Cardiac septum (tissue), 1 donor: ENCODE data around the gene OR11L1. TPM values are rescaled to one million over a fixed set of nuclear protein-coding genes. Genes with fewer than 3 reads are reported as not detected.

Experiments used
- DNase-seq: peaks from one replicate; pipeline ENCODE4 v3.0.0-alpha.2; 2020; ENCODE audit warnings: low spot score
- intact Hi-C: fragments of 100-400 bp; cut with DNase I; formaldehyde crosslinking; loops from one replicate; pipeline ENCODE4 v1.14.0; 2022
- long read RNA-seq: library from polyadenylated mRNA; unstranded; transcript quantifications from one replicate; pipeline ENCODE4 v2.0.0, GENCODE V29; 2021
- total RNA-seq: library from RNA; stranded (reverse); fragmentation: NEBNext Ultra II Directional; extraction: Animal tissue kit (Norgen Biotek cat#: 25700); gene quantifications from one replicate; pipeline ENCODE4 v1.2.1, GENCODE V29; 2021
- donor health status: DM: no; HTN: no; CAD: no.

Gene OR11L1
- not detected for total RNA-seq
- long read RNA-seq, result 0 reads

DNA sequence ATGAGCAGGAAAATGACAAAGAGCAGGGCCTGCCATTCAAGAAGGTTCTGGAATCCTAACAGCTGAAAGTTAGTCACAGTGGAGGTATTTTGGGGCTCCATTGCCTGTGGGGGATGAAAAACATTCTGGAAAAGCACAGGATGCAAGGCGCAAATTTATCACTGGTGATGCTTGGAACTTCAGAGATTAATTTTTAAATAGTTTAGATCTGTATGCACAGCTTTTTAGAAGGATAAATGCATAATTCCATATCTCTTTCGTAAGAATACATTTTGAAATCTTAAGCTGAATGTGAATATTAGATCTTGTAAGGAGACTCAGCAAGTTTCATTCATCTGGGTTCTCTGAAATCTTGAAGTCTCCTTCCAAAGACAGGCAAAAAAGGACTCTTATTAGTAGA, at the start of gene OR11L1:
OR11L1 (minus strand) TSS at position 101 of the 400 bp plus-strand sequence; CDS start at position 101, 0 bp downstream.
- intact Hi-C loops, result no loop called here

GRCh38 chr1:247884797-247885413, 43.2 kb upstream of the OR11L1 start:
- no peak for DNase-seq
- intact Hi-C loops, result no loop called here

More for the DNA sequence above, at the start of gene OR11L1:
- DNase-seq, result no peak

- intact Hi-C loops, result no loop called here
- no peak for DNase-seq
Measured at GRCh38 chr1:247883346-247883745, 41.6 kb upstream of the OR11L1 start.

DNA sequence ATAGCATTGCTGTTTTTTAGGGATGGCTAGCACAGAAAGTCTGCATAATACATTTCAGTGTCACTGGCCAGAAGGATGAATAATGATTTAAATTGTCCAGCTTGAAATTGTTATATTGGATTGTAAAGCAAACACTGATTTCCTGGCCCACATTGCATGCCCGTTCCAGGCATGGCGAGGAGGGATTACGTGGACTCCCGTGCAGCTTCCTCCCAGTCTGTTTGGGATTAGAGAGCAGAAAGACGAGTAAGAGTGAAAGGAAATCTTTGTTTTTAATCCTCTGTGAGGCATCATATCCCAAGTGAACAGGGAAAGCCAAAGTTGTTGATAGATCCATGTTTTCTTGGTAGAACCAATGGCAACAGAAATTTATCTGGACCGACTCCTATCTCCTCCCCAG, 23.7 kb upstream of the OR11L1 start:
- no peak for DNase-seq
- intact Hi-C loops, result no loop called here

DNA sequence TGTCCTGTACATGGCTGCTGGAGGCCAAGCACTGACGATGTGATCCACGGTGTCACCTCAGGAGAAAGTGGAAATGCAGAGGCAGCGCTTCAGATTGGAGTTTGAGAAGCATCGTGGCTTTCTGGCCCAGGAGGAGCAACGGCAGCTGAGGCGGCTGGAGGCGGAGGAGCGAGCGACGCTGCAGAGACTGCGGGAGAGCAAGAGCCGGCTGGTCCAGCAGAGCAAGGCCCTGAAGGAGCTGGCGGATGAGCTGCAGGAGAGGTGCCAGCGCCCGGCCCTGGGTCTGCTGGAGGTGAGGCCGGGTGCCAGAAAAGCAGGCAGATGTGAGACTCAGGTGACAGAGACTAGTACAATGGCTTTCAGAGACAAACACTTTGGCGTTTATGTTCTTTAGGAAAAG, 22.9 kb upstream of the OR11L1 start:
- intact Hi-C loops, result no loop called here
- no peak for DNase-seq

GRCh38 chr1:247862756-247863155, 21.1 kb upstream of the OR11L1 start:
- intact Hi-C loops, result no loop called here
- DNase-seq, result no peak

DNA sequence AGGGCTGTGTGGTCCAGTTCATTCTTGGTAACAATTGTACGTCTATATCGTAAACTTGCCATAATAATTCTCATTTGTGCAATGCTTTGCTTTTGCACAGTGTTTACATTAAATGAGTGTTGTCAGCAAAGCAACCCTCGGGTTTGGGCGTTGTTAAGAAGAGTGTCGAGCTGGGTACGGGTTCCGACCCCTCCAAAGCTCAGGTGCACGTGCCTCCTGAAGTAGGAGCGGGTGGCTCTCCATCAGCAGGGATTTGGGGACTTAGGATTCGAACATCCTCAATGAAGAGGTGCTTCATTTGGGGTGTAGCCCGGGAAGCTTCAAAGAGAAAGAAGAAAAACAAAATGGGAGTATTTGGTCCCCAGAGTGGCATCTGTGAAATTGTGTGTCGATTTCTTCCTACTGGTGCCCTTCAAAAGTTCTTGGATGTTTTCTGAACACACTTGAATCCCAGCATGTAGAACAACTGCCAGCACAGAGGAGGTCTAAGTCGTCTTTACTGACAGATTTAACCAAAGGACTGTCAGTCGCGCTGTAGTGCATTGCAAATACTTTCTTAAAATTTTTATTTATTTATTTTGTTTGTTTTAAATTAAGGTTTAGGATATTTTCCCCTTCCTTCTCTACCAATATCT, 16.4 kb upstream of the OR11L1 start:
- no peak for DNase-seq
- intact Hi-C loops, result no loop called here

DNA sequence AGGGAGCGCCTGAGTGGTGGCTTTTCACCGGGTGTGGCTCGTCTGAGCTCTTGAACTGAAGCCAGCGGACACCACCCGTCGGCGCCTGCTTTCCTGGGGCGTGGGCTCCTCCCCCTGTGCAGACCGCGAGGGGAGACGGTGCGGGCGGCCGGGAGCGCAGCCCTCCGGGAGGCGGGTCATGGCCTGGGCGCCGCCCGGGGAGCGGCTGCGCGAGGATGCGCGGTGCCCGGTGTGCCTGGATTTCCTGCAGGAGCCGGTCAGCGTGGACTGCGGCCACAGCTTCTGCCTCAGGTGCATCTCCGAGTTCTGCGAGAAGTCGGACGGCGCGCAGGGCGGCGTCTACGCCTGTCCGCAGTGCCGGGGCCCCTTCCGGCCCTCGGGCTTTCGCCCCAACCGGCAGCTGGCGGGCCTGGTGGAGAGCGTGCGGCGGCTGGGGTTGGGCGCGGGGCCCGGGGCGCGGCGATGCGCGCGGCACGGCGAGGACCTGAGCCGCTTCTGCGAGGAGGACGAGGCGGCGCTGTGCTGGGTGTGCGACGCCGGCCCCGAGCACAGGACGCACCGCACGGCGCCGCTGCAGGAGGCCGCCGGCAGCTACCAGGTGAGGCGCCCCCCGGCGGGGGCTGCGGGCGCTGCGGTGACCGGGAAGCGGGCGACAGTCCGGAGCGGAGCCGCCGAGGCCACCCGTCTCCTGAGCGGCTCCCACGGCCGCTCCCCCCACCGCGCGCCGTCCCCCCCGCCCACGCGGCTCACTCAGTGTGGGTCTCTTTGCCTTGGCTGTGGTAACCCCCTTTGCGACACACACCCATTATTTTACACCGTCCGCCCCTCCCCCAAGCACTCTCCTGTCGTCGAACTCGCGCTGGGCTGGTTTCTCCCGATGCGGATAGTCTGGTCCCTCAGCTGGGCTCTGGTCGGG, 15.6 kb upstream of the OR11L1 start, which contains the start of gene TRIM58:
TRIM58 (plus strand) TSS at position 119 of the 916 bp plus-strand sequence; CDS start at position 179, 60 bp downstream.
- intact Hi-C loops, result no loop called here
- no peak for DNase-seq

DNA sequence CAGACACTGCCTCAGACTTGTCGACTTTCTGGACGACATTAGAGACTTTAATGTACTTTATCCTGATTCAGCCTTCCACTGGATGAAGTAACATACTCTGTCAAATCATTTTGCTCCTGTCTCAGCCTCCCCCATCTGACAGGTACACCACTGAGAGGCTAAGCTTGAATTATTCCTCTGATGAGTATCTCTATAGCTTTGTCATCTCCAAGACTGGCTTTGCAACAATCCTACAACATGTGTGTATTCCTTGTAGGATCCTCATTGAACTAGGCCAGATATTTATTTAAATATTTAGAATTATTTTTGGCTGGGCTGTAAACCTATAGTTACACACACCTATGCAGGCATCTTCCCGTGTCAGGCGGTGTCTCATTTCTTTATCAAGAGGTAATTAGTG, 14.2 kb upstream of the OR11L1 start:
- no peak for DNase-seq
- intact Hi-C loops, result no loop called here

GRCh38 chr1:247854899-247855545, 13.3 kb upstream of the OR11L1 start:
- no peak for DNase-seq
- intact Hi-C loops, result no loop called here

DNA sequence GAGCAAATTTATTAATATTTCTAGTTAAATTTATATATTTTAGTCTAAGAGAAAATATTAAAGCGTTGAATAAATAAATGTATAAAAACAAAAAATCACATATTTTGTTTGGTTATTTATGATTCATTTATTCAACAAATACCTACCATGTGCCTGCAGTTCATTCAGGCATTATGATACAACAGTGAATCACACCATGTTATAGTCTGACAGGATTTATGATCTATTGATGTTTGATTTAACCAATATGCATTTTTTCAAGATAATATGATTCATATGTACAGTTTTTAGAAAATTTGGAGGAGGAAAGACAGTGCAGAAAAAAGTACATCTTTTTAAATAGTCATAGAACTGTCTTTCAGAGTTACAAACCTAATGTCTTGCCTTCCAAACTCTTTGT, 7.9 kb upstream of the OR11L1 start:
- DNase-seq, result no peak
- intact Hi-C loops, result no loop called here

DNA sequence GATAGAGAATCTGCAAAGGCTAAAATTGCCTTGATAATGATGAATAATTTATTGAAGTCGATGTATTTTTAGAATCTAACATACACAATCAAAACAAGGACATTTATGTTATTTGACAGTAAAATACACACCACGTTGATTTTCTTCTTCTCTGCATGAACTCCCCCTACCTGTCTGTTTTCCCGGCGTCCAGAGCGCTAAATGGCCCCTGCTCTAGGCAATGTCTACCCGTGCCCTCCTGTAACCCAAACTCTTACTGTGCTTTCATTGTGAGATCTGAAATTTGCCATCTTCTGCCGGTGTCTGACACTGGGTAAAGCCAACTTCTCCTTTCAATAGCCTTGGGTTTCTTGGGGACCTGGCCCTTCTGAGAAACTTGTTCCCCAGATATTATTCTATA, 6.7 kb upstream of the OR11L1 start:
- intact Hi-C loops, result no loop called here
- no peak for DNase-seq

GRCh38 chr1:247845693-247846017, 4.0 kb upstream of the OR11L1 start:
- intact Hi-C loops, result no loop called here
- DNase-seq, result no peak

DNA sequence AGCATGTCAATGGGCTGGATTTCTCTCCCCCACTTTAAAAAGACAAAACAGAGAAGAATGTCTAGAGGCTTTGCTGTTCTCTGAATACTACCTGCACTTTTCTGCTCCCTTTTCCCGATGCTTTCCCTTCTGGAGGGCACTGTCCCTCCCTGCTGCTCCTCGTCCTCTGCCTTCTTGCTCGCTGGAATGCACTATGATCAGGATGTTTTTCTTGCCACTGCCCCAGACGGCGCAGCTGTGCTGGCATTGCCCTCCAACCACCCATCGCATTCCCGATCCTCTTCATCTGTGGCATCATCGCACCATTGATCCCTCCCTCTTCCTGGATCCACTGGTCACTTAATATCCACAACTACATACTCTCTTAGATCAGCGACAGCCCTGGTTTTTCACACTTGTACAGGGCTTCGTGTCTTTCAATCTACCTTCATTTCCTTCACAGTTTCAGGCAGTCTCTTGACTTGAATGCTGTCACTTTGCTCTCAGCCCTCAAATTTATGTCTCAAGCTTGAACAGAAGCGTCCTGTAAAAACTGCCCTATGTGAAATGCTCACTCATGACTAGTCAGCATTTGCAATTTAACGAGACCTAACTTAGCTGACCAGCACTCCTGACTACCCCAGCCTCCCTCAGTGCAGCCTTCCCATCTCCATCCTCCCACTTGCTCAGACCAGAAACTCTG, 3.5 kb upstream of the OR11L1 start:
- no peak for DNase-seq
- intact Hi-C loops, result no loop called here

DNA sequence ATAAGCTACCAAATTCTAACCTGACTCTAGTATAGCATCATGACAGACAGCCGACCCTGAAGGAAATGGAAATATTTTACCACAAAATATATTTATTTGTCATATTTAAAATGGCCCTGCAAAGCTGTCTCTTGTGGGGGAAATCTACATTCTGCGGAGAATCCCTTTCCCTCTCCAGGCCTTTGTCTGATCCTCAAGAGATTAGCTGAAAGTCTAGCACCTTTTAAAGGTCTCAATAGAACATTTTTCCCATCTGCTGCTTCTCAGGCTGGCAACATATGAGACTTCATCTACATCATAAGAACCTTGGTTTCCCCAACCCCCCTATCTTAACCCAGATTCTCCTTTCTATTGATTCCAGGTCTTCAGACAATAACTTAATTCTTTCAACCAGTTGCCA, 1.7 kb upstream of the OR11L1 start:
- DNase-seq, result no peak
- intact Hi-C loops, result no loop called here

- DNase-seq, result no peak
- intact Hi-C loops, result no loop called here
Measured at GRCh38 chr1:247840818-247841217, 878 bp downstream of the OR11L1 start.

GRCh38 chr1:247833601-247834000, 8.1 kb downstream of the OR11L1 start:
- intact Hi-C loops, result no loop called here
- no peak for DNase-seq

DNA sequence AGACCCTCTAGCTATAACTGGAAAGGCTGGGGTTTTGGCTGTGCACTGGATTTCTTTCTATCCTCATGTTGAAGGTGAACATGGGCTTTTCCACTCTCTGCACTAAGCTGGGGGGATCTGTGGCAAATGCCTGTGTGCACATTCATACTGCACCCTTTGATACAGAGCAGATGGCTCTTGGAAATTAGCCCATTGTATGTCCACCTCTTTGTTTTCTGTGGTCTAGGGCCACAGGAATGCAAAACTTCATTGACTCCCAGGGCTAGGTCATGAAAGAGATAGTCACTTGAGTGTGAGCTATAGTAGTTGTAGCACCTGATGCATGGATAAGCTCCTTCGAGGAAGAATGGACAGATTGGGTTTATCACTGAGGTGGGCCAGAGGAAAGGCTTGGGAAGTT, 12.0 kb downstream of the OR11L1 start:
- no peak for DNase-seq
- intact Hi-C loops, result no loop called here

GRCh38 chr1:247825362-247825761, 16.3 kb downstream of the OR11L1 start:
- intact Hi-C loops, result no loop called here
- no peak for DNase-seq

GRCh38 chr1:247824023-247824422, 17.7 kb downstream of the OR11L1 start, which contains the start of gene OR14A16:
Gene OR14A16, minus strand, starts transcription at chr1:247824119. Its CDS starts 8,390 bp downstream, at chr1:247815729.
- intact Hi-C loops, result no loop called here
- DNase-seq, result no peak
